AG09309 (cell line): ENCODE measurements around the gene NRDE2.

Experiments
- DNase-seq: peaks from one replicate; pipeline ENCODE4 v3.0.0-alpha.2; 2010; ENCODE audit warnings: low read depth
- H3K4me3 ChIP-seq: 2 replicates; pipeline ENCODE4 v1.5.1; 2011; ENCODE audit warnings: mild to moderate bottlenecking, low read depth, low read length, moderate library complexity; ENCODE audit not compliant: control insufficient read depth
- TF ChIP-seq, protein P1 (sequence below): IDR thresholded peaks from 2 replicates; pipeline ENCODE4 v1.5.1; 2011; ENCODE audit warnings: mild to moderate bottlenecking, low read depth, low read length, inconsistent platforms; ENCODE audit not compliant: insufficient read depth, control insufficient read depth; ENCODE audit errors: missing control alignments

NRDE2 gene

GRCh38 chr14:90330203-90331196, 1.2 kb downstream of the NRDE2 start:
- no peak for DNase-seq
- peak overlapping the region; percentile 83 for H3K4me3 ChIP-seq
- TF ChIP-seq, protein P1, sequence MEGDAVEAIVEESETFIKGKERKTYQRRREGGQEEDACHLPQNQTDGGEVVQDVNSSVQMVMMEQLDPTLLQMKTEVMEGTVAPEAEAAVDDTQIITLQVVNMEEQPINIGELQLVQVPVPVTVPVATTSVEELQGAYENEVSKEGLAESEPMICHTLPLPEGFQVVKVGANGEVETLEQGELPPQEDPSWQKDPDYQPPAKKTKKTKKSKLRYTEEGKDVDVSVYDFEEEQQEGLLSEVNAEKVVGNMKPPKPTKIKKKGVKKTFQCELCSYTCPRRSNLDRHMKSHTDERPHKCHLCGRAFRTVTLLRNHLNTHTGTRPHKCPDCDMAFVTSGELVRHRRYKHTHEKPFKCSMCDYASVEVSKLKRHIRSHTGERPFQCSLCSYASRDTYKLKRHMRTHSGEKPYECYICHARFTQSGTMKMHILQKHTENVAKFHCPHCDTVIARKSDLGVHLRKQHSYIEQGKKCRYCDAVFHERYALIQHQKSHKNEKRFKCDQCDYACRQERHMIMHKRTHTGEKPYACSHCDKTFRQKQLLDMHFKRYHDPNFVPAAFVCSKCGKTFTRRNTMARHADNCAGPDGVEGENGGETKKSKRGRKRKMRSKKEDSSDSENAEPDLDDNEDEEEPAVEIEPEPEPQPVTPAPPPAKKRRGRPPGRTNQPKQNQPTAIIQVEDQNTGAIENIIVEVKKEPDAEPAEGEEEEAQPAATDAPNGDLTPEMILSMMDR, result no peak

DNA sequence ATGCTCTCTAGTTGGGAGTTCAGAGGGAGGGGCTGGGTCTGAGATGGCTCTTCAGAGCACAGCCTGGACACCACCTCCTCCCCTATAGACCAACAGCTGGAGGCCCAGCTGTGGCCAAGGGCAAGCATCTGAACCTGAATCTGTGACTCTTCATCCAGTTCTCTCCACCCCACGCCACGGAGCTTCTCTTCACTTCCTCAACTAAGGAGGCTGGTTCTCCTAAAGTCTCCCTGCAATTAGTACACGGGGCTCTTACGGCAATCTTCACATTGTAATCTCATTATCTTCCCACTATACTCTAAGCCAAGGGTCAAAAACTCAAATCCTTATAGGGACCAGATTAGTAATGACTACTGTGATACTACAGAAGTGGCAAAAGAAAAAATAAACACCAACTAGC, 9.8 kb downstream of the NRDE2 start:
- TF ChIP-seq, protein P1, result no peak
- DNase-seq, result no peak

DNA sequence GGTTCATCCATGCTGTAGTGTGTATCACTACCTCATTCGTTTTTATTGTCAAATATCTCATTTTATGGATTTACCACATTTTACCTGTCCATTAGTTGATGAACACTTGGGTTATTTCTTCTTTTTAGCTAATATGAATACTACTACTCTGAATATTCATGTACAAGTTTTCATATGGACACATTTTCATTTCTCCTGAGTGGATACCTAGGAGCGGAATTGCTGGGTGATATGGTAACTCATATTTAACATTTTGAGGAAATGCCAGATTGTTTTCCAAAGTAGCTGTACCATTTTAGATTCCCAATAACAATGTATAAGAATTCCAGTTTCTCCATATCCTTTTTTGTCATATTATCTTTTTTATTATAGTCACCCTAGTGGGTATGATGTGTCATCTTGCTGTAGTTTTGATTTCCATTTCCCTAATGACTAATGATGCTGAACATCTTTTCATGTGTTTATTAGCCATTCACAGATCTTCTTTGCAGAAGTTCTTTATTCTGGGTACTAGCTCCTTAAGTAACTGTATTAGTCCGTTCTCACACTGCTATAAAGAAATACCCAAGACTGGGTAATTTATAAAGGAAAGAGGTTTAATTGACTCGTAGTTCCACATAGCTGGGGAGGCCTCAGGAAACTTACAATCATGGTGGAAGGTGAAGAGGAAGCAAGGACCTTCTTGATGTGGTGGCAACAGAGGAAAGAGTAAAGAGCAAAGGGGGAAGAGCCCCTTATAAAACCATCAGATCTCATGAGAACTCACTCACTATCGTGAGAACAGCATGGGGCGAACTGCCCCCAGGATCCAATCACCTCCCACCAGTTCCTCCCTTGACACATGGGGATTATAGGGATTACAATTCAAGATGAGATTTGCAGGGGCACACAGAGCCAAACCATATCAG, 11.9 kb downstream of the NRDE2 start:
- TF ChIP-seq, protein P1, result no peak
- H3K4me3 ChIP-seq, result no peak overlapping the region
- no peak for DNase-seq

More for the DNA sequence above, 9.8 kb downstream of the NRDE2 start:
- H3K4me3 ChIP-seq, result no peak overlapping the region

- TF ChIP-seq, protein P1, result no peak
- no peak for DNase-seq
- no peak overlapping the region for H3K4me3 ChIP-seq
Measured at GRCh38 chr14:90319173-90319572, 12.6 kb downstream of the NRDE2 start.

DNA sequence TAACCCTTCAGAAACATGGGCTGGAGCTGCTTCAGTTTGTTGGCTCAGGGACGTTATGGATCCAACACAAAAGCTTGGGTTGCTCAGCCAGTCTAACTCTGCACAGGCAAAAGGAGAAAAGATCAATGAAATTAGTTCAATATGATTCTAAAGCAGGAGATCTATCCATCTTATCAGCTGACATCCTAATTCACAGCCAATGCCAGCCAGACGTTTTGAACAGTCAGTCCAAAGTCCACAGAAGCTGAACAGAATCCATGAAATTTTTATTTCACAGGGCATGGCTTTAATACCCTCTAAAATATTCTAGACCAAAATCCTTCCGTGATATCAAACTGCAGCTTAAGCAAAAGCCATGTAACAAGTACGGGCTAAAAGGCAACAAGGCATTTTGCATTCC, 13.7 kb downstream of the NRDE2 start:
- DNase-seq, result no peak
- TF ChIP-seq, protein P1, result no peak
- H3K4me3 ChIP-seq, result no peak overlapping the region

GRCh38 chr14:90317286-90317685, 14.5 kb downstream of the NRDE2 start:
- DNase-seq, result no peak
- no peak overlapping the region for H3K4me3 ChIP-seq
- TF ChIP-seq, protein P1, result no peak
